ENCODE data around the gene SSX2IP.
"Not testable (repeated sequence)": the region's sequence is repeated elsewhere in the genome, so short reads cannot be mapped to it uniquely, and the experiment has no call there.

GRCh38 chr1:84639731-84640130 lies 50.5 kb downstream of the SSX2IP start:
- not testable (repeated sequence) for TF ChIP-seq YY1 (IDR thresholded peaks at IDR 0.05; ENCODE audit: insufficient read depth, insufficient read length); SUZ12 (IDR thresholded peaks at IDR 0.05; ENCODE audit: extremely low read depth, insufficient read depth, insufficient read length); ZNF274 (IDR thresholded peaks at IDR 0.05; ENCODE audit: low read depth, low read length)
